ENCODE measurements around the gene ADGRA1.

- TF ChIP-seq POLR2A (IDR thresholded peaks at IDR 0.05; ENCODE audit: low read depth, low read length): no peak
- TF ChIP-seq TAF1 (IDR thresholded peaks at IDR 0.05; ENCODE audit: low read depth, low read length): no peak
- TF ChIP-seq SPI1 (IDR thresholded peaks at IDR 0.05; ENCODE audit: low read depth, low read length): no peak
- no peak for TF ChIP-seq POLR2AphosphoS5 (IDR thresholded peaks at IDR 0.05; ENCODE audit: low read depth, low read length)
- no peak for TF ChIP-seq PAX5 (IDR thresholded peaks at IDR 0.05; ENCODE audit: insufficient read depth, low read length, severe bottlenecking)
Observed at GRCh38 chr10:133134411-133135115, 46.8 kb downstream of the ADGRA1 start.
